Measurements from ENCODE around the gene ZFAND5.

Gene ZFAND5, protein sequence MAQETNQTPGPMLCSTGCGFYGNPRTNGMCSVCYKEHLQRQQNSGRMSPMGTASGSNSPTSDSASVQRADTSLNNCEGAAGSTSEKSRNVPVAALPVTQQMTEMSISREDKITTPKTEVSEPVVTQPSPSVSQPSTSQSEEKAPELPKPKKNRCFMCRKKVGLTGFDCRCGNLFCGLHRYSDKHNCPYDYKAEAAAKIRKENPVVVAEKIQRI

DNA sequence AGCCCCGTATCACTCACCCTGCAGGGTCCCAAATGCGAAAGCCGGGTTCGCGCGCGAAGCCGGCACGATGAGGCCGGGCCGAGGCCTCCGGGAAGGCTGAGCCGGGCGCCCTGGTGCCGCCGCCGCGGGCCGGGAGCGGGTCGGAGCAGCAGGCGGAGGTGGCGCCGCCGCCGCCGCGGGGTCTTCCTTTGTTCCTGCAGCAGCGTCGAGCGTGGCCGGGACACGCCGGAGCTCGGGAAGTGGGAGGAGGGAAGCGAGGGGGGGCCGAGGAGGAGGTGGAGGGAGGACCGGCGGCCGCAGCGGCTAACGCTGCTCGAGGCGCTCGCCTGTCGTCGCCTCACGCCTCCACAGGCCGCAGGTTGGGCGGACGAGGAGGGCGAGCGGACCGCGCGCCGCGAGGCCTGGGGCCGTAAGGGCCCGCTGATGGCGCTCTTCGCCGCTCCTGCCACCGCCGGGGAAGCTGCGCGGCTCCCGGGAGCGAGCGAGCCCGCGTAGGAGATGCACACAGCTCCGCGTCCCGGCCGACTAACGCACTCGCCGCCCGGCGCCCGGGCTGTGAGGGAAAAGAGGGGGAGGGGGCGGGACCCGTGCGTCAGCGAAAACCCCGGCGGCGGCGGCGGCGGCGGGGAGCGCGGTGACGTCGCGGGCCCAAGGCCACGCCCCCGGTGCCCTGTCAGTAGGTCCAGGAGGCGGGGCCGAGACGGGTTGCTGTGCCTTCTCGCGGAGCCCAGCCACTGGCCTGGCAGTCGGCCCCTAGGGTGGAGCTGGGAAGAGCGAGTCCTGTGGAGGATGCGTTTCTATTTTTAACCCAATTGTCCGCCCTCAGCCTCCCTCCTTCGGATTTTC is at the start of gene ZFAND5:
Gene ZFAND5 (minus strand): TSS at position 530 of the 846 bp plus-strand sequence. CDS start 4,430 bp downstream, outside the sequence.
- DNase-seq, result peak; percentile 95

DNA sequence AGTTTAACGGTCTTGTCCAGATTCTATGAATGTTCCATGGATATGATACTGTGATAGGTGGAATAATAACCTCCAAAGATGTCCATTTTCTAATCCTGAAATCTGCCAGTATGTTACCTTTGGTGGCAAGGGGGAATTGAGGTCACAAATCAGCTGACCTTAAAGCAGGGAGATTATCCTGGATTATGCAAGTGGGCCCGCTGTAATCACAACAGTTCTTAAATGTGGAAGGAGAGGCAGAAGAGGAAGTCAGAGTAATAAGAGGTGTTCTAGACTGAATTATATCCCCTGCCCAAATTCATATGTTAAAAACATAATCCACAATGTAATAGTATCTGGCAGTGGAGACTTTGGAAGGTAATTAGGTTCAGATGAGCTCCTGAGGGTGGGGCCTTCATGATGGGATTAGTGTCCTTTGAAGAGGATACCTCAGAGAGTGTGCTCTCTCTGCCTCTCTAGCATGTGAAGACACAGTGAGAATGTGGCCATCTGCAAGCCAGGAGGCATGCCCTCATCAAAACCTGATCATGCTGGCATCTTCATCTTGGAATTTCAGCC is 47.6 kb upstream of the ZFAND5 start:
- no peak for DNase-seq

DNA sequence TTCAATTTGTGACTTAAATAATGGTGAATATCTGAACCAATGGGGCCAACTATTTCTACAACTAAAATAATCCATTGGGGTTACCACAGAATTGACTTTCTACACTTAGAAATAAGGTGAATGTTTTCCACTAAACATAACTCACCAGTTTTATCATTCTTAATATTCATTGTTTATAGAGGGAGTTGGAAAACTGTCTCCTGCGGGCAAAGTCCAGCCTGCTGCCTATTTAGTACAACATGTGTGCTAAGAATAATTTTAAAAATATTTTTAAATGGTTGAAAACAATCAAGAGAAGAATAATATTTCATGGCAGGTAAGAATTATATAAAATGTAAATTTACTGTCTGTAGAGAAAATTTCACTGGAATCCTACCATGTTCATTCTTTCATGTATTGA is 45.2 kb upstream of the ZFAND5 start:
- DNase-seq, result no peak

DNA sequence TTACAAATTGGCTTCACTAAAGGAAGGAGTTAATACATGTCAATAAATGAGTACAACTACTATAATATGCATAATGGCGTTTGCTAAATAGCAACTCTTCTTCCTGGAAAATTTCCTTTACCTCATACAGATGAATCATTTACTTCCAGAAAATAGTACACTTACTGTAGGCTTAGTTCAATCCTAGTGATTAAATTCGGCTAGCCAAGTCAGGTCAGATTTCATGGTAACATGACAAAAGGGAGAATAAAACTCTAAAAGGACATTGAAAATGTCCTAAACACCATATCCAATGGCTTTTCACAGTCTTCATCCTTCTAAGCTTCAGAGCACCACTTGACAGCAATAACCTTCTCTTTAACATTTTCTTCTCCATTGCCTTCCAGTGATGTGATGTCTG is 42.1 kb upstream of the ZFAND5 start:
- no peak for DNase-seq

DNA sequence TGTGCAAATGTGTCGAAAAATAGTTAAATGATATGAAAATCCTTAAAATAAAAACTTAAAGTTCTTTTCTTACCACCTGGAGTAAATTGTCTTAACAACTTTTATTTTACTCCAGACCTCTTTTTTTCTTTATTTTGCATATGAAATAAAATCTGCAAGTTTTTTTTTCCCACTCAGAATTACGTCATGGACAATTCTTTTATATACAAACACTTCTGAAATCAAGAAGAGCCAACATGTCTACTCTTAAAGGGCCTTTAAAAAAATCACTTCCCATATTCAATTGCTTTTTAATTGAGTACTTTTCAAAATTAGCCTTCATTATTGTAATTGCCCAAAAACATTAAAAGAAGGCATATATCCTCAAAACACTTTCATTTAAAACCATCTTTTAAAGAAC is 37.7 kb upstream of the ZFAND5 start:
- DNase-seq, result no peak

DNA sequence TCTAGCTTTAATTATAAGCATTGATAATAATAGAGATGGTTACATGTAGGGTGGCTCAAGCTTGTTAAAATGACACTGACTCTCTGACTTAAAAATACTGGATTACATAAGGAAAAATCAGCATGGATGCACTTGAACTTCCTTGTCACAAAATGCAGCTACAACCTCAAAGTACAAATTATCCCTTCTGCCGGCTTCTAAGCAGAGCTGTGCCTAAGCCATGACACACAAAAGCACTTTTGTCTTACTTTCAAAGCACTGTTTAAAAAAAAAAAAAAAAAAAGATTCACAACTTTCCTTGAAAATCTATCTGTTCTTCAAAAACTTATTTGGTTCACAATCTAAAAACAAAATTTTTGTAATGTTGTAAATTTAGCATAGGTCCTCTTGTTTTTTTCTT is 36.4 kb upstream of the ZFAND5 start:
- DNase-seq, result no peak

DNA sequence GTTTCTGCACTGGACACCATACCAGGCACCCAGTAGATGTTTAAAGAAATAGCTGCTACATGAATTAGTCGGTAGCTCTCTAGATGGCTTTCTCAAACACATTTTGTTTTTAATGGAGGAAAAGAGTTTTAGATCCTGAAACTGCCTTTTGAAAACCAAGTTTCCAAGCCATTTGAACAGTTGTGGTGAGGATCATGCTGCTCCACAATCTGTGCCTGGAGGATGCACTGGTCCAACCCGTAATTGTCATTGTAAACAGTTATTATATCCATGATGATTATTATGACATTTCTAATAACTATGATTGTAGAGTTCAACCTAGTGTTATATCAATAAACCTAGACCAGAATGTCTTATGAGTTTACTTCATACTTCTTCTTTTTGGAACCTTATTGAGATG is 35.9 kb upstream of the ZFAND5 start:
- no peak for DNase-seq

DNA sequence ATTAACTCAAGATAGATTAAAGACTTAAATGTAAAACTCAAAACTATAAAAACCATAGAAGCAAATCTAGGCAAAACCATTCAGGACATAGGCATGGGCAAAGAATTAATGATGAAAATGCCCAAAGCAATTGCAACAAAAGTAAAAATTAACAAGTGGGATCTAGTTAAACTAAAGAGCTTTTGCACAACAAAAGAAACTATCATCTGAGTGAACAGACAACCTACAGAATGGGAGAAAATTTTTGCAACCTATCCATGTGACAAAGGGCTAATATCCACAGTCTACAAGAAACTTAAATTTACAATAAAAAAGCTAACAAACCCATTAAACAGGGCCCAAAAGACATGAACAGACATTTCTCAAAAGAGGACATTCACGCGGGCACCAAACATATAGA is 34.4 kb upstream of the ZFAND5 start:
- DNase-seq, result no peak

DNA sequence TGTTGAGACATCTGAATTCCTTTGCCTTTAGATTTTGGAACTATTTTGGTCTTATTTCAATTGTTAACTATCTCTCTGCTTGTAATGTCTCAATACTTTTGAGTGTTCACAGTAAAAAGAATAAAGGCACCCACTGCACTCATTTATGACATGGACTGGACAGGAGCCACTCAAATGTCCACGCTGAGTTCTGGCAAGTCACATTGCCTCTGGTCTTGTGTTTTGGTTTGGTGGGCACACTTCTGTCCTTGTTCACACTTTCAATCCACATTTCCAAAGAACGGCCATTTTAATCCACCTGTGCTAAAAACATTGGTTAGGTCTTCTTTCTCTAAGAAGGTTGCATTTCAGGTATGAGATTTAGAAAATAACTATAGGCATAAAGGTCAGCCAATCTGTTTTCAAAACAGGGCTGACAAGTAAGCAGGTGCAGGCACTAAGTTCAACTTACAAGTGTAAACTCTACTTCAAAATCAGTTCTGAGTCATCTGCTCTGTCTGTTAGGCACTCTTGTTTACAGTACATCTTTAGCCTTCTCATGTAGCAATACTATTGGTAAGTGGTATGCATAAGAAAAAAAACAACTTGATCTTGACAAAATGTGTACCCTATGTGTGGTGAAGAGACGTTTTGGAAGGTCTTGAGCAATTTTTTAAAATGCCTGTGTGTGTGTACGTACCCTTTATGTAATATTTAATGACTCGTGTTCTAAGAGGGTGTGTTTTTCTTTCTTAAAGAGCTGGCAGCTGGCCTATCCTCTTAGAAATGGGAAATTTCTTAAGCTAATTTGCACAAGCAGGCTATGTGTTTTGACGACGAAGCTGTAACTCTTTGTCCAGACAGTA is 31.5 kb upstream of the ZFAND5 start:
- DNase-seq, result peak; percentile 47

DNA sequence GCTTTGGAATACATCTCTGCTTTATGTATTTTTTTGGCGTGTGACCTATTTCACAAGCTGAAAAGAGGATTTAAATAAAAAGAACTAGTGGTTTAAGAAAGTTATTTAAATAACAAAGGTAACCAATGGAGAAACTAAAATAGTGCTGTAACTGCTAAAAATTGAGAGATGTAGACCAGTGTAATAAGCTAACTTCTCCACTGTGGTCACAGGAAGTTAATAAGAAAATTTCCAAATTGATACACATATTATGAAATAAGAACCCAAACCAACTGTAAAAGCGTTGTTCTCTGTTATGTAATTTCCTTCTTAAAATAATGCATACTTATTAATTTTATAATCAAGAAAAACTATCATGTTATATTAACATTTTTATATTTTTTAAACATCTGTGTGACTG is 29.1 kb upstream of the ZFAND5 start:
- DNase-seq, result peak; percentile 63

DNA sequence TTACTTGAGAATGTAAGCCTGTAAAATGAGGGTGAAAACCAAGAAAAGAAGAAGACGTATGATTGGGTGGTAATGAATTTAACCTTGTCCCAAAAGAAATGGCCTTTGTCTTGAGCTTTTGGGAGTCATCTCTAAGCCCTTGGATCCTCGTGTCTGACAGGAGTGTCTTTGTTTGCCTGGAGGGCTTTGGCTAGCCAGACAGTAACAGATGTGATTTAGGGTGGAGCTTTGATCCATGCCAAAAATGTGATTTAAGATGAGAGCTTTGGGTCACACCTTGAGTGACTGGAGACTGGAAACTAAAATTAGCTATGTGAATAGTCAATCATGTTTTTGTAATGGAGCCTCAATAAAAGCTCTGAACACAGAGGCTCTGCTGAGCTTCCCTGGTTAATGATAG is 25.9 kb upstream of the ZFAND5 start:
- DNase-seq, result no peak

DNA sequence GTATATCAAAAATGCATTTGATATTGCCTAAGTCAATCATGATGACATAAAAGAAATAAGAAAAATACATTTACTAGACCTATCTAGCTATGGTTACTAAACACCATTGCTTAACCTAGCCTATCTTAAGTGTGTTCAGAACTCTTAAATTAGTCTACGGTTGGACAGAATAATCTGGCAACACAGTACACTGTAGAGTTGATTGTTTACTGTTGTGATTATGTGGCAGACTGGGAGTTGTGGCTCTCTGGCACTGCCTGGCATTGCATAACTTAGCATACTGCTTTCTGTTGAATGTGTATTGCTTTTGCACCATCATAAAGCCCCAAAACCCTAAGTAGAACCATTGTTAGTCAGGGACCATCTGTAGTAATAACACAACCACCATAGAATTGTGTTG is 21.2 kb upstream of the ZFAND5 start:
- no peak for DNase-seq

DNA sequence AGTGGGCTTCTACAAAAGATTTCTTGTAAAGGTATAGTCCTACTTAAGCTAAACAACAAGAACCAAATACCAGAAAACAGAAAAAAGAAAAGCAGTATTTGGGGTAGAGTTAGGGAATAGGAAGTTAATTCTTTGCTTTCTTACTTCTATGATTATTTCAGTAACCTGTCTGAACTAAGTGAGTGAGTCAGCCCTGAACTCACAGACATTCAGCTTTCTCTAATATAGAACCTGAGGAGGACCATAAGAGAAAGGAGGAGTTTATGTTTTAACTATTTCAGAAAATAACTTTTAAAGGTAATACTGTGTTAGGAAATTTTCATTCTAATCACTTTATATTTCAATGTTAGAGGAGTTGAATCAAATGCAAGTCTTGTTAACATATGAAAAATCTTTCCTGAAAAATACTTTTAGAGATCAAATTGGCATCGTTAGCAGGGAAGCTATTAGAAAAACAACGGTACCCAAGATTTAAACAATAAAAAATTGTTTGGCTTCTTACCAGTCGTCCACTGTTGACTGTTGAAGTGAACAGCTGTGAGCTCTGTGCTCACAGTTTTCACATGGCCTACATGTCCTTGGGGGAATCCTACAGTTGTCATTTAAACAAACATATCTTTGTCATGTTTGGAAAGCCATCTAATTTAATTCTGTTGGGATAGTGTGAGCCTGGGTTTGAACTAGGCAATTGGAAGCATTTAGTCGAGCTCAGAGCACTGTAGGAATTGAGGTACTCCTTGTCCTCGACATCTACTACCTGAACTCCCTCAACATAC is 19.9 kb upstream of the ZFAND5 start:
- no peak for DNase-seq

DNA sequence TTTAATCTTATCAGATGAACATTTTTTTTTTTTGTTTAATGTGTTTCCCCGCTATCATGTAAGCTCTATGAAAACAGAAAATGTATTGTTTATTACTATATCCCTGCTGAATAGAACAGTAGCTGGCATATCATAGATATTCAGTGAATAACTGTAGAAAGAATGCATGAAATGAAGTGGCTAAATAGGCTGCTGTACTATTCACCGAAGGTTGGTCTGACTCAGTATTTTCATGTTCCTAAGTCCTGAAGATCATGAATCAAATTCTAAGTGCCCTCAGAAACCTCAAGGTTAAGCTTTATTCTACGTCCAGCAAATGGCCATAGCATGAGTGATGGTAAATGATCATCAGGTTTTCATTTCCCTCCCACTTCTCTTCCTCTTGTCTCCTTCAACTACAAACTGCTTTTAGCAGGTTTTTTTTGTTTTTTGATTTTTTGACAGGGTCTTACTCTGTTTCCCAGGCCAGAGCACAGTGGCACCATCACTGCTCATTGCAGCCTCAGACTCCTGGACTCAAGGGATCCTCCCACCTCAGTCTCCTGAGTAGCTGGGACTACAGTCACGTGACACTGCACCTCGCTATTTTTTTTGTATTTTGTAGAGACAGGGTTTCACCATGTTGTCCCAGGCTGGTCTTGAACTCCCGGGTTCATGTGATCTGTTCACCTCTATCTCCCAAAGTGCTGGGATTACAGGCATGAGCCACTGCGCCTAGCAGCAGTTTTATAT is 19.1 kb upstream of the ZFAND5 start:
- DNase-seq, result no peak

DNA sequence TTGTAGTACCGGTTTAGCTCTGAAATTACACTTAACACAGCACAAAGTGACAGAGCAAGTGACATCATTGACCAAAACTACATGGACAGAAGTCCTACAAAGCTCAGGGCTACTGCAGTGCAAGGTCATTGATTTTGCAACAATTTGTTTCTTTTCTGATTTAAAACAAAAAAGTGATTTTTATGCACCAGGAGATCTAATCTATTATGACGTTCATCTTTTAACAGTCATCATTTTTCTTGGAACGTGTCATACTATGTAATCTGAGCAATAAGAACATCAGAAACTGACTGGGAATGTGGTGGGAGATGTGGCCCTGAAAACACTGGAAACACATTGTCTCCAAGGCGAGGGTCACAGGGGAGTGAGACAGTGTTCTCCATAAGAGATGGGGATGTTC is 17.4 kb upstream of the ZFAND5 start:
- DNase-seq, result no peak

DNA sequence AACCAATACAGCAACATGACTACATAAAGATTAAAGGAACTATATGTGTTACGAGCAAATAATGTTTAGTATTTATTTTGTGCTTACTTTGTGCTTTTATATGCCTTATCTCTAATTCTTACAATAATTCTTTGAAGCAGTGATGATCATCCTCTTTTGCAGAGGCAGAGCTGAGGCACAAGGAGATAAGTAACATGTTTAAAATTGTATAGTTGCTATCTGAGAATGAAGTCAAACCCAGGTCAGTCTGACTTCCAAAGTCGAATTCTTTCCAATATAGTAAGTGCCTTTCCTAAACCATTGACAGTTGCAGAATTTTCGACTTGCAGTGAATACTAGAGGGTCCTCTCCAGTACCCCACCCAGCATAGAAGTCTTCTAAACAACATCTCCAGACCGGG is 12.0 kb upstream of the ZFAND5 start:
- DNase-seq, result no peak

DNA sequence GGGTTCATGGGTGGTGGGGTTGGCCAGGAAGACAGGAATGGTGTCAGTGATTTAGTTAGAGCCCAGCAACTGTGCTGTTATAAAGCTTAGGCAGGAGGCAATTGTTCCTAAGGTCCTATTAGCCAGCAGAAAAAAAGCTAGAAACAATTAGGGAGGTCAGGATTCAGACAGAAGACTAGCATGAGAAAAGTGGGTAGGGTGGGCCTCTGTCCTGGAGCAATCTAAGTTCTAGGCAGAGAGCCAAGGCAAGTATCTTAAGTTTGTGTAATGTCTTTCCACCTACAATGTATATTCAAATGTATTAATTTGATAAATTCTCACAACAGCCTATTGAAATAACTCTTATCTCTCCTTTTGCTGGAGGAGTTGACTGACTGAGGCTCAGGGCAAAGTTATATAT is 6.1 kb upstream of the ZFAND5 start:
- DNase-seq, result no peak

DNA sequence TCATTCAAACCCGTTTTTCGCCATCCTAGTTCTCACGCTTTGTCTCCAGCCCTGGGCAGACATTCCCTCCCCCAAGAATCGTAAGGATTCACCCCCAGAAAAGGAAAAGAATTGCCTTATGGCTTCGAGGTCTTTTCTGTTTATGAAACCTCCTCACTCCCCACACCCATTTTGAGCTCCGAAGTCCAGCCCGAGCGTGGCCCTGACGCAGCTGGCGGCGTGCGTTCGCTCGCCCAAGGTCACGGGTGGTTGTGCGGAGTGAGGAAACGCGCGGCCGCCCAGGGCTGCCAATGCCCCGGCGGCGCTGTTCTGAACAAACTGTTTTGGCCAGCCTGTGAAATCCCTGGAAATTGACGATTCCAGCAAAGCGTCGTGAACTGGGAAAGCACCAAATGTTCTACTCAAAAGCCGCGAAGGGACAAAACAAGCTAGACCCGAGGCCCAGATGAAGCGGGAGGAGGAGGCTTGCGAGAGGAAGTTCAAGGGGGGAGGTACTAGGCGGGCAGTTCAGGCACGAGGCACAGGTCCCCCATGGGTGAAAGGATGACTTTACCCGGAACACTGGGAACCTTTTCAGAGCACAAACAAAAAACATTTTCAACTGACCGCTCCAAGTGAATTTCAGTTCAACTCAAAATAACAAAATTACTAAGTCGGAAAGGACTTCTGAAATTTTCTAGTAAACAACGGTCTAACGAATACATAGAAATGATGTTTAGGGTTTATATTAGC is 683 bp upstream of the ZFAND5 start:
- DNase-seq, result peak; percentile 77

DNA sequence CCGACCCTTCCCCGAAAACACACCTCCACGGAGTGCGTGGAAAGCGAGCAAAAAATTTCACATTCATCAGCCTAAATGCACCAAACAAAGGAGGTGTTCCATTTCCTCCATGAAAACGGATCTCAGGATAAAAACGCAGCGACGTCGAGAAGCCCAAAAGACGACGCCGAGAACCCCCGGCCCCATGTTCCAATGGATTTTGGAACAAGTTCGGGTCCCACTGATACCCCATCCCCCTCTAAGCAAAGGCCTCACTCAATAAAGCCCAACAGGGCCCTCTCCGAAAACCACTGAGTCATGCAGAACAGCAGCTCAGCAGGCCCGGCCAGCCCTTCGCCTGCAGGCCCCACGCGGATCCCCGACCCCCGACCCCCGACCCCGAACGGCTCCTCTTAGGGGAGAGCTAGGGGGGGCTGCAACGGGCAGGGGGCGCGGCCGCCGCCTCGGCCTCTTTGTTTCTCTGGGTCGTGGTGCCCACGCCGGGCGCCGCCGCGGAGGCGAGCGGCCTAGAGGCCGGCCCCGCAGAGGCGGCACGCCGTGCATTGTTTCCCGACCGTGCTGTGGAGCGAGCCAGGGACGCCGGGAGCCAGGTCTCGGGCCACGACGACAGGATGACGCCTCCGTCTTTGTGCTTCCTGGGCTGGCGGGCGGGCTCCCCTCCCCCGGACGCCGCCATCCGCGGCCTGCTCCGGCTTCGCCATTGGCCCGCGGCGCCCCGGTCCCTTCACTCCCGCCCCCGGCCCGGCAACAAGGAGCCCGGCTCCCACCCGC is 915 bp downstream of the ZFAND5 start:
- peak; percentile 11 for DNase-seq

DNA sequence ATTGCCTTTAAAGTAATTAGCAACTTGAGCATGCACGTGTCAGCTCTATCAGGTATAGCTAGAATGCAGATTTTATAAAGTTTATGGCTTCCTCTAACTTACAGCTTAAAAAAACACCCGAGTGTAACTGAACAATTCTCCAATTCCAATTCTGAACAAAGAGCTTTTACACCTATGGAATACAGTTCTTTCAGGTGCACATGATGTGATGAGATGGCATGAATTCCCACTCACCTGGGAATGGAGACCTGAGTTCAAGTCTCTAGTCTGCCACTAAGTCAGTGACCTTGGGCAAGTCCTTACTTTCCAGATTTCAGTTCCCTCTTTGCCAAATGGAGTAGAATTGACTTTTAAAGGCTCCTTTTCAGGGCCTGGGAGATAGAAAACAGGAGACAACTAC is 1.8 kb downstream of the ZFAND5 start:
- peak; percentile 31 for DNase-seq
